Stimulated activated CD8-positive, alpha-beta memory T cell treated with anti-CD3 and anti-CD28 coated beads, Interleukin-12 subunit alpha, Interleukin-12 subunit beta, amount 100 ng/mL, for 1 hour (primary cell): ENCODE measurements around the gene PLEKHH1.
A peak's percentile ranks its signal among the peaks of the same experiment; 100 is the strongest.

Experiments used
- DNase-seq: peaks from one replicate; pipeline ENCODE4 v3.0.0-alpha.2; 2020; ENCODE audit warnings: low read depth

Gene PLEKHH1

GRCh38 chr14:67567654-67568053 lies 34.6 kb downstream of the PLEKHH1 start:
- DNase-seq = no peak

GRCh38 chr14:67569011-67569650 lies 36.0 kb downstream of the PLEKHH1 start:
- no peak for DNase-seq

- no peak for DNase-seq
These were observed 36.7 kb downstream of the PLEKHH1 start for GRCh38 chr14:67569651-67570290.

GRCh38 chr14:67570453-67570852 lies 37.4 kb downstream of the PLEKHH1 start:
- no peak for DNase-seq

- peak; percentile 41 for DNase-seq
These were observed 38.3 kb downstream of the PLEKHH1 start for GRCh38 chr14:67571275-67571990.

- DNase-seq = no peak
These were observed 38.9 kb downstream of the PLEKHH1 start for GRCh38 chr14:67571991-67572323.

GRCh38 chr14:67572608-67573007 lies 39.5 kb downstream of the PLEKHH1 start:
- no peak for DNase-seq

- no peak for DNase-seq
These were observed 40.3 kb downstream of the PLEKHH1 start for GRCh38 chr14:67573228-67574010.

GRCh38 chr14:67574156-67574555 lies 41.1 kb downstream of the PLEKHH1 start:
- DNase-seq = no peak

- no peak for DNase-seq
These were observed 41.7 kb downstream of the PLEKHH1 start for GRCh38 chr14:67574806-67575205.

- no peak for DNase-seq
These were observed 42.6 kb downstream of the PLEKHH1 start for GRCh38 chr14:67575684-67576083.

- no peak for DNase-seq
These were observed 43.3 kb downstream of the PLEKHH1 start for GRCh38 chr14:67576216-67576955.

GRCh38 chr14:67577181-67577808 lies 44.2 kb downstream of the PLEKHH1 start:
- DNase-seq = no peak

GRCh38 chr14:67577909-67578749 lies 45.0 kb downstream of the PLEKHH1 start:
- no peak for DNase-seq

- no peak for DNase-seq
These were observed 46.0 kb downstream of the PLEKHH1 start for GRCh38 chr14:67579040-67579439.

- no peak for DNase-seq
These were observed 46.5 kb downstream of the PLEKHH1 start for GRCh38 chr14:67579636-67580035.

- no peak for DNase-seq
These were observed 47.5 kb downstream of the PLEKHH1 start for GRCh38 chr14:67580336-67581171.

- no peak for DNase-seq
These were observed 48.6 kb downstream of the PLEKHH1 start for GRCh38 chr14:67581643-67582042.

GRCh38 chr14:67582061-67582460 lies 49.0 kb downstream of the PLEKHH1 start:
- no peak for DNase-seq
